C4-2B (cell line): ENCODE measurements around the gene CLDN12.

Experiments
- H3K27ac ChIP-seq: fragments of 450-650 bp; 2 replicates; pipeline ENCODE4 v1.5.1; 2017
- ZFX ChIP-seq: fragments of 450-650 bp; IDR thresholded peaks from 2 replicates; pipeline ENCODE4 v1.6.1; 2017
- TF ChIP-seq, protein P1 (sequence below): fragments of 450-650 bp; conservative IDR thresholded peaks from 2 replicates; pipeline ENCODE4 v1.5.1; 2017; ENCODE audit warnings: mild to moderate bottlenecking

Gene CLDN12

DNA sequence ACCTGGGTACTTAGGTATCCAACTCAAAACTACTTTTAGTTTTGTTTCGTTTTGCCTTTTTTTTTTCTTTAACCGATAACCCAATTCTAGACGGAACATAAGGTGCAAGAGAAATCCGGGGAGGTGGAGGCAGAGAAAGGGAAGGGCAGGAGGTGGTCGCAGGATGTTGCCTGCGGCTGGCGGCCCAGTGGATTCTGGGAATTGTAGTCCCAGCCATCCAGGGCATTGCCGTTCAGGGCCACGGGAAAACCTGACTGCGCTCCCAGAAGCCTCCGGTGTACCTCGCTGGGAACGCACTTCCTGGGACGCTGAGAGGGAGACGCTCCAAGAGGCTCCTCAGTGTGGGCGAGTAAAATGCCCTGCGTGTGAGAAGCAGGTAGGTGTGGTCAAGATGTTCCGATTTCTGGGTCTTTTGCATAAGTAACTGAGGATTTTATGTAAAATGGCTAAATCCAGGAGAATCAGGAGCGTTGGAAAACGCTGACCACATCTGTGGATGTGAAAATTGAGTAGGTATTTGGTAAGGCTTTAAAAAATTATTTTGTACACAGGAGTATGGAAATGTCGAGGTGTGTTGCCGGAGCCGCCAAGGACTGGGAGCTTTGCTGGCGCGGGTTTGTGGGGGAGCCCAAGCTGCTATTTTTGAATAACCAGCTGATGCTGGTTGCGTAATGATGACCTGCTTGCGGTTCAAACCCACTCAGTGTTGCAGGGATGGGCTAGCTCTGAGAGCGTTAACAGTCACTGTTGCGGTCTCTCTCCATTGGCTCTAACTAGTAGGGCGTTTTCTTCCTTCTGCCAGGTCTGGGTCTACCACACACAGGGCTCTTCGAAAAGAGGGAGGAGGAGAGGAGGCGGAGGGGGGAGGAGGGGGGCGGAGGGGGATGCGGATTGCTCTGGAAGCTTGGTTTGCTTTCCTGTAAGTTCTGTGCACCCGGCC, at the start of gene CLDN12:
Gene CLDN12 (plus strand): TSS at position 288 of the 940 bp plus-strand sequence. CDS start 9,216 bp downstream, outside the sequence.
- TF ChIP-seq, protein P1, sequence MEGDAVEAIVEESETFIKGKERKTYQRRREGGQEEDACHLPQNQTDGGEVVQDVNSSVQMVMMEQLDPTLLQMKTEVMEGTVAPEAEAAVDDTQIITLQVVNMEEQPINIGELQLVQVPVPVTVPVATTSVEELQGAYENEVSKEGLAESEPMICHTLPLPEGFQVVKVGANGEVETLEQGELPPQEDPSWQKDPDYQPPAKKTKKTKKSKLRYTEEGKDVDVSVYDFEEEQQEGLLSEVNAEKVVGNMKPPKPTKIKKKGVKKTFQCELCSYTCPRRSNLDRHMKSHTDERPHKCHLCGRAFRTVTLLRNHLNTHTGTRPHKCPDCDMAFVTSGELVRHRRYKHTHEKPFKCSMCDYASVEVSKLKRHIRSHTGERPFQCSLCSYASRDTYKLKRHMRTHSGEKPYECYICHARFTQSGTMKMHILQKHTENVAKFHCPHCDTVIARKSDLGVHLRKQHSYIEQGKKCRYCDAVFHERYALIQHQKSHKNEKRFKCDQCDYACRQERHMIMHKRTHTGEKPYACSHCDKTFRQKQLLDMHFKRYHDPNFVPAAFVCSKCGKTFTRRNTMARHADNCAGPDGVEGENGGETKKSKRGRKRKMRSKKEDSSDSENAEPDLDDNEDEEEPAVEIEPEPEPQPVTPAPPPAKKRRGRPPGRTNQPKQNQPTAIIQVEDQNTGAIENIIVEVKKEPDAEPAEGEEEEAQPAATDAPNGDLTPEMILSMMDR, result no peak
- TF ChIP-seq ZFX, result no peak
- peak within 1 kb of the TSS; percentile 83 for H3K27ac ChIP-seq

DNA sequence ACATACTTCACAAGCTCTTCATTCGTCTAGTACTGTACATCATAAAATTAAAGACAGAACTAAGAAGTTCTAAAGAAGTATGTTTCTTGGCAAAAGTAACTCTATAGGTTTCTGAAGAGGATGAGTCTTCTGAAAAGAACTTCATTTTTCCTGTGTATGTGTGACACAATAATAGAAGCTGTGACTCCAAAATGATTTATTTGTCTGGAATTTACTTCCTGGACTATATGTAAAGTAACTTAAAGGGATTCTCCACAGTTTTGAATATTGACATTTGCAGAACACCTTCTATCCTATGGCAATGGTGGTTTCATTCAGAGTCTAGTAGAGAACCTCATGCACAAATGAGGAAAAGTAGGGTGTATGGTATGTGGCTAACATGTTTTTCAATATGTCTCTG, 19.8 kb upstream of the CLDN12 start:
- H3K27ac ChIP-seq, result no peak overlapping the region
- no peak for TF ChIP-seq ZFX
- TF ChIP-seq, protein P1, result no peak

DNA sequence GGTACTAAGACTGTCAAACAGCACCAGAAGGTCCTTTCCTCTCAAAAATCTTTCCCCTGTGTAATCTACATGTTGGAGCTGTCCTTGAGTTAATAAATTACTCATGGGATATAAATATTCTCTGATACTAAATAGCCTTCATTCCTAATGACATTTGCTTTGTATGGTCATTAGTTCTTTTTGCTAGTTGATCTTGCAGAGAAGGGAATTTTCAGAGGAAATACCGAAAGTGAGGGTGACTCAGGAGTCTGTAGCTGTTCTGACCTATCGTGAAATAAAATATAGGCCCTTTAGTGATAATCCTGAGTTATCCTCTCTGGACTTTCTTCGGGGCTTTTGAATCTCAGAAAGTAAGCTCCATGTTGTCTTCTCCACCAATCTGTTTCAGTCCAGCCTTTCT, 19.4 kb upstream of the CLDN12 start:
- H3K27ac ChIP-seq, result no peak overlapping the region
- TF ChIP-seq ZFX, result no peak
- TF ChIP-seq, protein P1, result no peak

DNA sequence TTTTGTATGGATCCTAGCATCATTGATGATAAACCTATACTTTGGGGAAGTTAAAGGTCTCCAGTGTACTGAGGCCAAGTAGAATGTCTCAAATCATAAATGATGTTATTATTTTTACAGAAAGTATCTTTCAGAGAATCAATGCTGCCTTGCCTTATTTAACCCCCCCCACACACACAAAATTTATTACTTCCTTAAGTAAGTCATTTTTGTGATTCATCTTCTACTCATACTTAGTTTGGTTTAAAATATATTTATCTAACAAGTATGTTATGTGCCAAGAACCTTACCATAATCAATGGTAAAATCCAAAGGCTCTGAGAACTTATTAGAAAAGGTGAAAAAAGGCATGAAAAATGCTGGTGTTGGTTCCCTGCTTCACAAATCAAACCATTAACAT, 18.8 kb upstream of the CLDN12 start:
- no peak for TF ChIP-seq ZFX
- TF ChIP-seq, protein P1, result no peak
- H3K27ac ChIP-seq, result no peak overlapping the region

DNA sequence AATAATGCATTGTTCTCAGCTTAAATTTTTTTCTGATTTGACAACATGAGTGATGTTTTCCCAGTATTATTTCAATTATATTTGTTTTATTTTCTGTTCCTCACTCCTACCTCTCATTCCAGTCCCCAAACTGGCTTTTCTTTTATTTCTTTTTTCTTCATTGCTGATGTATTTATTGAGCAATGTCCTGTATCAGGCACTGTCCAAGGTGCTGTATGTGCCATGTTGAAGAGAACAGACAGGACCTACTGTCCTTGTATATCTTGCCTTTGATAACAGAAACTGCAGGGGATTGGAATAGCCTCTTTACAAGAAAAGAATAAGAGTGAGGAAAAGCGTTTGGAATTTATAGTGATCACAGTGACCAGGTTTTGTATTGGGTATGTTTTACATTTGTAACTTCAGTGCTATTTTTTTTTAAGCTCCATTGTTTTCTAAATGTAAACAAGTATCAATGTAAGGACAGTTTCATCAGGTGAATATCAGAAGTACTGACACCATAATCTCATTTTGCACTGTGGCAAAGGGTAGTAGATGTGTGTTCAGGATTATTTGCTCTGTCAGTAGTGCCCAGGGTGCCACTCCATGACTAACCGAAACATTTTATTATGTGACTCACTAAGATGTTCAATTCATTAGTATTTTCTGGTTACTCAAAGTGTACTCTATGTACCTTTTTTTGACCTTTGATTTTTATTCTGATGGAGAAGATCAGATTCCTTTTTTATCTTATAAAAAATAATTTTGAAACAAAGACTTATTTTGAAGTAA, 15.6 kb upstream of the CLDN12 start:
- no peak for TF ChIP-seq ZFX
- TF ChIP-seq, protein P1, result no peak
- no peak overlapping the region for H3K27ac ChIP-seq

DNA sequence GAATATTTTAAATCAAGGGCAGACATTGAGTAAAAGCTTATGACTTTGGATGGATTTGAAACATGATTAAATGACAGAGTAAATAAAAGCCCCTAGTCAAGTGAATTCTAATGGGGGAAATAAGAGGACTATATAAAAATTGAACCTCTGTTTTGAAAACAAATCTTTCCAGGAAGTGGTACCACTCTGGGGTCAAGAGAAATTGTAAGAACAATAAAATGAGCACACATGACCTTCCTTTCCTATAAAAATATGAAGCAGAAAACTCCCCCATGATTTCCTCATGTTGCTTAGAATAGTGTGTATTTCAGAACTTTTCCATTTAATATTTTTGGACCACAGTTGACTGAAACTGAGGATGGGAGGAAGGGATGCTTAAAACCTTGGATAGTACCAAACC, 12.3 kb upstream of the CLDN12 start:
- H3K27ac ChIP-seq, result no peak overlapping the region
- TF ChIP-seq, protein P1, result no peak
- TF ChIP-seq ZFX, result no peak

DNA sequence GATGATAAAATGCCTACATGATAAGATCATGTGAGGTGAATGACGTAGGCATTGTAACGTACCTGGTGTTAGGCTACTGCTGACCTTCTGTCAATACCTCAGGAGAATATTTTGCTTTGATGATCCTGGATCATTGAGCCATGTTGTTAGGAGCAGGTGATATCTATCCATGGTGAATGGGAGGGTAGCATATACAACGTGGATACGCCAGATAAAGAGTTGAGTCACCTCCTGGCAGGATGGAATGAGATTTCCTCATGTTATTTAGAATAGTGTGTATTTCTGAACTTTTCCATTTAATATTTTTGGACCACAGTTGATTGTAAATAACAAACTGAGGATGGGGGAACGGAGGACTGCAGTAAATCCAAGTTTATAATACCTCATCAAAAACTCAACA, 11.8 kb upstream of the CLDN12 start:
- no peak for TF ChIP-seq ZFX
- TF ChIP-seq, protein P1, result no peak
- no peak overlapping the region for H3K27ac ChIP-seq
